Keratinocyte (primary cell): ENCODE results near the gene ERICH6. TPM values are rescaled to one million over a fixed set of nuclear protein-coding genes. Genes with fewer than 3 reads are reported as not detected.

Experiments
- DNase-seq: peaks from one replicate; pipeline ENCODE4 v3.0.0-alpha.2; 2011; ENCODE audit warnings: low read depth, missing footprints, low spot score
- FAIRE-seq: peaks from 2 replicates; lab custom pipeline; 2011; peaks lifted over from hg19 to GRCh38; lab: Jason Lieb, UNC
- H2AFZ ChIP-seq: 2 replicates; pipeline ENCODE4 v1.6.0; 2012; ENCODE audit warnings: low read length, control low read depth, inconsistent platforms; ENCODE audit not compliant: control insufficient read depth
- H3K27ac ChIP-seq: 2 replicates; pipeline ENCODE4 v1.5.1; 2011; ENCODE audit warnings: low read length; ENCODE audit not compliant: control insufficient read depth, insufficient read depth
- H3K27me3 ChIP-seq: 3 replicates; pipeline ENCODE4 v1.6.0; 2011; ENCODE audit warnings: low read length; ENCODE audit not compliant: control insufficient read depth, insufficient read depth; ENCODE audit errors: extremely low read depth
- H3K36me3 ChIP-seq, 2 experiments: 2 replicates in 1 of 2; 3 replicates in 1 of 2; pipeline ENCODE4 v1.5.1; 2011; ENCODE audit warnings: low read length in 2 of 2, mild to moderate bottlenecking in 1 of 2; ENCODE audit not compliant: control insufficient read depth in 2 of 2, insufficient read depth in 2 of 2; ENCODE audit errors: extremely low read depth in 1 of 2
- H3K4me1 ChIP-seq: 3 replicates; pipeline ENCODE4 v1.5.1; 2011; ENCODE audit warnings: low read length; ENCODE audit not compliant: control insufficient read depth, insufficient read depth; ENCODE audit errors: extremely low read depth
- H3K4me2 ChIP-seq: 3 replicates; pipeline ENCODE4 v1.6.0; 2011; ENCODE audit warnings: low read depth, low read length; ENCODE audit not compliant: control insufficient read depth, insufficient read depth; ENCODE audit errors: extremely low read depth
- H3K4me3 ChIP-seq, 3 experiments: fragments of 200-600 bp in 1 of 3; sonication (generic) in 1 of 3; 2 replicates in 2 of 3; 3 replicates in 1 of 3; pipeline ENCODE4 v1.5.1; 2011 to 2016; ENCODE audit warnings: low read length in 3 of 3, mild to moderate bottlenecking in 3 of 3, control low read depth in 2 of 3, inconsistent platforms in 1 of 3, low read depth in 1 of 3, mixed read lengths in 1 of 3, mixed run types in 1 of 3, moderate library complexity in 1 of 3; ENCODE audit not compliant: control insufficient read depth in 2 of 3, insufficient read depth in 2 of 3; ENCODE audit errors: extremely low read depth in 1 of 3
- H3K79me2 ChIP-seq: 2 replicates; pipeline ENCODE4 v1.6.0; 2012; ENCODE audit warnings: low read length; ENCODE audit not compliant: control insufficient read depth, insufficient read depth
- H3K9ac ChIP-seq: 3 replicates; pipeline ENCODE4 v1.6.0; 2011; ENCODE audit warnings: low read length; ENCODE audit not compliant: control insufficient read depth, insufficient read depth; ENCODE audit errors: extremely low read depth
- H3K9me1 ChIP-seq: 3 replicates; pipeline ENCODE4 v1.6.0; 2011; ENCODE audit warnings: low read length; ENCODE audit not compliant: control insufficient read depth, insufficient read depth; ENCODE audit errors: extremely low read depth
- H3K9me3 ChIP-seq: 2 replicates; pipeline ENCODE4 v1.5.1; 2012; ENCODE audit warnings: low read depth, low read length; ENCODE audit not compliant: control insufficient read depth
- H4K20me1 ChIP-seq: 3 replicates; pipeline ENCODE4 v1.6.0; 2011; ENCODE audit warnings: low read length; ENCODE audit not compliant: control insufficient read depth, insufficient read depth; ENCODE audit errors: extremely low read depth
- CTCF ChIP-seq, 3 experiments: IDR thresholded peaks in 1 of 3; conservative IDR thresholded peaks in 1 of 3; optimal IDR thresholded peaks in 1 of 3; 2 replicates in 2 of 3; 3 replicates in 1 of 3; pipeline versions ENCODE3 to v1.5.1; 2011; ENCODE audit warnings: low read length in 3 of 3, mild to moderate bottlenecking in 3 of 3, moderate library complexity in 2 of 3, control low read depth in 1 of 3, inconsistent platforms in 1 of 3; ENCODE audit not compliant: insufficient read depth in 2 of 3; ENCODE audit errors: extremely low read depth in 1 of 3
- EZH2 ChIP-seq: IDR thresholded peaks from one replicate; pipeline ENCODE4 v1.6.1; 2012; ENCODE audit warnings: inconsistent platforms, mild to moderate bottlenecking, low read length, moderate library complexity
- dilution Hi-C: fragments of 300-500 bp; cut with MboI; formaldehyde crosslinking; loops from one replicate; pipeline ENCODE4 v1.7.0; 2020; ENCODE audit warnings: low sequenced_read_pairs; ENCODE audit not compliant: extremely low pct_ligation_motif_present
- polyA plus RNA-seq, 5 experiments: library from polyadenylated mRNA; depleted of rRNA in 3 of 5; stranded (reverse) in 3 of 5; stranded (forward) in 1 of 5; unstranded in 1 of 5; fragments of >200 nt; gene quantifications; 1 replicate in 1 of 5; 2 replicates in 3 of 5; 3 replicates in 1 of 5; pipeline versions ENCODE4 v1.2.1 to v1.2.3, GENCODE V29; 2011 to 2012; ENCODE audit warnings: missing spikeins in 2 of 5, low read depth in 1 of 5, low replicate concordance in 1 of 5

The ERICH6 gene
- polyA plus RNA-seq, 1 donor (not counting 4 experiments of a cell fraction or from before 2014, with no cell fraction given): 0.03 TPM

GRCh38 chr3:150639262-150639661 lies 64.5 kb downstream of the ERICH6 start:
- no peak overlapping the region for H2AFZ ChIP-seq
- dilution Hi-C loops: no loop called here
- TF ChIP-seq CTCF (optimal IDR thresholded peaks at IDR 0.05 in 1 of 3, IDR thresholded peaks at IDR 0.05 in 1 of 3, conservative IDR thresholded peaks at IDR 0.05 in 1 of 3; ENCODE audit: extremely low read depth in 1 of 3, insufficient read depth in 2 of 3, low read length in 3 of 3) (no peak), EZH2 (no peak)
- H3K9ac ChIP-seq: no peak overlapping the region
- H3K27ac ChIP-seq: no peak overlapping the region
- H3K9me1 ChIP-seq: no peaks in the 10 kb centered on the region
- no peak overlapping the region for H3K4me3 ChIP-seq
- no peaks in the 10 kb centered on the region for H3K36me3 ChIP-seq
- DNase-seq (no peak), FAIRE-seq (no peak)
- no peaks in the 10 kb centered on the region for H3K79me2 ChIP-seq
- no peaks in the 10 kb centered on the region for H3K4me1 ChIP-seq
- no peaks in the 10 kb centered on the region for H3K9me3 ChIP-seq
- H3K4me2 ChIP-seq: no peak overlapping the region
- no peaks in the 10 kb centered on the region for H4K20me1 ChIP-seq
- no peaks in the 10 kb centered on the region for H3K27me3 ChIP-seq

GRCh38 chr3:150636258-150636657 lies 67.5 kb downstream of the ERICH6 start:
- H3K9ac ChIP-seq: no peak overlapping the region
- H4K20me1 ChIP-seq: no peaks in the 10 kb centered on the region
- no peak overlapping the region for H3K4me3 ChIP-seq
- H3K9me3 ChIP-seq: no peaks in the 10 kb centered on the region
- no peaks in the 10 kb centered on the region for H3K4me1 ChIP-seq
- no peaks in the 10 kb centered on the region for H3K79me2 ChIP-seq
- no peaks in the 10 kb centered on the region for H3K9me1 ChIP-seq
- no peak overlapping the region for H2AFZ ChIP-seq
- no peak for TF ChIP-seq CTCF (optimal IDR thresholded peaks at IDR 0.05 in 1 of 3, IDR thresholded peaks at IDR 0.05 in 1 of 3, conservative IDR thresholded peaks at IDR 0.05 in 1 of 3; ENCODE audit: extremely low read depth in 1 of 3, insufficient read depth in 2 of 3, low read length in 3 of 3)
- no peak for TF ChIP-seq EZH2
- no peak overlapping the region for H3K27ac ChIP-seq
- no peaks in the 10 kb centered on the region for H3K27me3 ChIP-seq
- no peak for FAIRE-seq
- H3K36me3 ChIP-seq: peaks cover 0 to 1% of the 10 kb centered on the region in 2 experiments
- no peak overlapping the region for H3K4me2 ChIP-seq
- dilution Hi-C loops: no loop called here
- DNase-seq: no peak
